ENCODE data around the gene MAN1A2.

Gene MAN1A2

DNA sequence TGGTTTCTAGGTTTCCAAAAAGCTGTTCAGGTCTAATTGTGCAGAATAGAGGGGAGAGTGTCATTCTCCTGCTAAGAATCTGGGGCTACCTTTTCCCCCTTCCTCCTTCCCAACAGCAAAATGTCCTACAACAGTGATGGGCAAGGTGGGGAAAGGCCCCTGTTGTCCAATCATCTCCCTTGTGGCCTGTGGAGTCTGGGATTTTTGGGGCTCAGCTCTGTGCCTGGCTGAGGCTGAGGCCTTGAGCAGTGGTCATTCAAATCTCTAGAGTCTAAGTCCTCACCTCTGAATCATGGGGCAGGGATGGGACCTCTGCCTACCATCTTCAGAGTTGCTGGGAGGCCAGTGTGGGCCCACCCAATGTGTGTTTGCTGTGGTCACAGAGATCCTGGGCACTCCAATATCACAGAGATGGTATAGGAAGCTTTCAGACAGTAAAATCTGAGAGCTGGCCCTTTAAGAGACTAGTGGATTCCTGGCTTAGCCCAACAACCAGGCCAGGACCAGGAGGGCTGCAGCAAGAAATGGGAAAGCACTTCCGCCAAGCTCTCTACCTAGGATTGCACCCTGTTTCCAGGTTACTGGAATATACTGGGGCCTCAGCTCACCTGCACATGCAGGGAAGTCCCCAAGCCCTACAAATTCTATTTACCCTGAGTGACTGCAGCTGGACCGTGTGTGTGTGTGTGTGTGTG, 210.1 kb downstream of the MAN1A2 start:
- DNase-seq (ENCODE audit: low read depth) = no peak

DNA sequence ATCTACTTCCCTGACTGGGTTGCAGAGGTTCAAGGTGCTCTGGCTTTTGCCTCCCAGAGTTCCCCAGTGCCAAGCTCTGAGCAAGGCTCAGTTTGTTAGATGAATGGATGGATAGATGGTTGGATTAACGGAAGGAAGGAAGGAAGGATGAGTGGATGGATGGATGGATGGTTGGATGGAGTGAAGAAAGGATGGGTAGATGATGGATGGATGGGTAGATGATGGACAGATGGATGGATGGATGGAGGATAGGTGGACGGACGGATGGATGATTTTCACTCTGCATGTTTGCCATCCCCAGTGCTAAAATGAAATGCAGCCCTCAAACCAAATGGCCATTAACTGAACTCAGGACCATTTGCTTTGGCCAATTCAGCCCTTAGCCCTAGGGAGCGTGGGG, 211.2 kb downstream of the MAN1A2 start:
- no peak for DNase-seq (ENCODE audit: low read depth)

Measured in amniotic epithelial cell (primary cell).